ENCODE data around the gene HSFX2.
"Not testable (repeated sequence)": the region's sequence is repeated elsewhere in the genome, so short reads cannot be mapped to it uniquely, and the experiment has no call there.

Gene HSFX2, protein sequence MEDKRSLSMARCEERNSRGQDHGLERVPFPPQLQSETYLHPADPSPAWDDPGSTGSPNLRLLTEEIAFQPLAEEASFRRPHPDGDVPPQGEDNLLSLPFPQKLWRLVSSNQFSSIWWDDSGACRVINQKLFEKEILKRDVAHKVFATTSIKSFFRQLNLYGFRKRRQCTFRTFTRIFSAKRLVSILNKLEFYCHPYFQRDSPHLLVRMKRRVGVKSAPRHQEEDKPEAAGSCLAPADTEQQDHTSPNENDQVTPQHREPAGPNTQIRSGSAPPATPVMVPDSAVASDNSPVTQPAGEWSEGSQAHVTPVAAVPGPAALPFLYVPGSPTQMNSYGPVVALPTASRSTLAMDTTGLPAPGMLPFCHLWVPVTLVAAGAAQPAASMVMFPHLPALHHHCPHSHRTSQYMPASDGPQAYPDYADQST

DNA sequence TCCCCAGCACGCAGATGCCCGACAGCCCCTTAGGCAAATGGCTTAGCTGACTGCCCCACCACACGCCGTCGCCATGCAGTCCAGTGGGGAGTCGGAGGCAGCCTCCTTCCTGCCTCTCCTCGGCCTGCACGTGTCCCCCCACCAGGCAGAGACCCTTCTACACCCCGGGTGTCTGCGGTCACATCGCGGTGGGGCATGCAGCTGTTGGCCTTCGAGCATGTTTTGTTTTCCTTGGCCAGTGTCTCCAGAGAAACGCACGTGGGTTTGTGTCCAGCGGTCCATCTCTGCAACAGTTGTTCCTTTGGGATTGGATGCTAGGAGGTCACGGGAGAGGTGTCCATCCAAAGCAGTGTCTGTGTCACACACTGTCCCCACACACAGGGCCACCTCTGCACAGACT is at the start of gene HSFX2:
Gene HSFX2, minus strand, starts transcription at position 101 of the 400 bp plus-strand sequence. CDS start 614 bp downstream, outside the sequence.
- not testable (repeated sequence) for H3K27ac ChIP-seq

DNA sequence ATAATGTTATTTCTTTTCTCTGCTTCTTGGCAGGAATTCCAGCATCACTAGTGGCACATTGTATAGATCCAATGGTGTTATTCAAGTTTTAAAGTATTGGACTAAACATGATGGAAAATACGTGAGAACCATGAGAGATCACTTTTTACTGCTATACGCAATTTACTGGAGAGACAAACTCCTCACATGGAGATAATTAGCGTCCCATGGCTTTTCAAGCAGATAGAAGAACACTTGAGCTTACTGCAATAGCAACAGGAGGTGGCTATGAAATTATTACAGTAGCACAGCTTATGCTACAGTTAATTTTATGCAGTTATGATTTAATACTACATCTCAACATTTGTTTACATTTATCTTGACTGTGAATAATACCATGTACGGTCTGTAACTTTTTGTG is 48.4 kb upstream of the HSFX2 start:
- no peak overlapping the region for H3K27ac ChIP-seq
- no peak for TF ChIP-seq ZFX (IDR thresholded peaks at IDR 0.05)
- no peak for TF ChIP-seq CTCF (conservative IDR thresholded peaks at IDR 0.05)

GRCh38 chrX:149641835-149642234 is 46.7 kb upstream of the HSFX2 start:
- H3K27ac ChIP-seq = no peak overlapping the region
- TF ChIP-seq CTCF (conservative IDR thresholded peaks at IDR 0.05) (no peak), ZFX (IDR thresholded peaks at IDR 0.05) (no peak)

- H3K27ac ChIP-seq = no peak overlapping the region
- TF ChIP-seq CTCF (conservative IDR thresholded peaks at IDR 0.05) (no peak), ZFX (IDR thresholded peaks at IDR 0.05) (no peak)
Measured at GRCh38 chrX:149641432-149641831, 46.3 kb upstream of the HSFX2 start.

DNA sequence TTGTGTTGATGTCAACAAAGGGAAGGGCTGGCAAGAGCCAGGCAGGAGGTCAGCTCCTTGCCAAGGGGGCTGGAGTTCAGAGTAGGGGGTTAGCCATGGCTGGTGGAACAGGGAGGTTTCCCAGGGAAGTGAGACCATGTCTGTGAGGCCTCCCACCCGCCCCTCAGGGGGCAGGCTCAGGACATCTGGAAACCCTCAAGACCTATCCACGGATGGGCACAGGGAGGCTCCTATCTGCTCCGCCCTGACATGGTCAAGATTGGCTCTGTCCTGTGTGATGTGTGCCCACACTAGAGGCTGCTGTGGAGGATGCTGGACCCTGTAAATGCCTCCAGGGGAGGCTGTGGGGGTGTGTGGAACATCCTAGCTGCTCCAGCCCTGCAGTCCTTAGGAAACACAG is 44.5 kb upstream of the HSFX2 start:
- TF ChIP-seq ZFX (IDR thresholded peaks at IDR 0.05) (no peak), CTCF (conservative IDR thresholded peaks at IDR 0.05) (no peak)
- no peak overlapping the region for H3K27ac ChIP-seq

DNA sequence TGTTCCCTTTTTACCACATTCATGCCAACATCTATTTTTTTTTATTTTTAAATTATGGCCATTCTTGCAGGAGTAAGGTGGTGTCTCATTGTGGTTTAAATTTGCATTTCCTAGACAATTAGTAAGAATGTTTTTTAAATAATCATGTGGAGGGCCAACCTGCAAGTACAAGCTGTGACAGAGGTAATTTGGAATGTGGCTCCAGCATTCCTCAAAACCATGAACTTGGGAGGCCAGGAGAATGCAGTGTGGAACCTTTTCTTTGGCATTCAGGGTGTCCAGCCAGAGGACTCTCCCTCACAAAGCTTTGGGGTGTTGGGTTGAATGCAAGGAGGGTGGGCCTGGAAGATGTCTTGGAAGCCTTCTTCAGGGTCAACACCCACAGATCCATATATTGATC is 43.7 kb upstream of the HSFX2 start:
- TF ChIP-seq ZFX (IDR thresholded peaks at IDR 0.05) = no peak
- no peak for TF ChIP-seq CTCF (conservative IDR thresholded peaks at IDR 0.05)
- H3K27ac ChIP-seq = no peak overlapping the region

- no peak overlapping the region for H3K27ac ChIP-seq
- no peak for TF ChIP-seq CTCF (conservative IDR thresholded peaks at IDR 0.05)
- TF ChIP-seq ZFX (IDR thresholded peaks at IDR 0.05) = no peak
Measured at GRCh38 chrX:149633511-149633910, 38.4 kb upstream of the HSFX2 start.

Measured in C4-2B (cell line).